GM18508 (cell line): ENCODE data around the gene CASP12.

ENCODE experiments used
- ATAC-seq: cut with Tn5 transposase; IDR thresholded peaks from one replicate; pipeline ENCODE4 v1.9.1; 2021; ENCODE audit warnings: moderate number of reproducible peaks; ENCODE audit not compliant: insufficient read depth, unreplicated experiment

Gene CASP12

GRCh38 chr11:104892723-104893511 is 5.3 kb downstream of the CASP12 start:
- no peak for ATAC-seq

GRCh38 chr11:104891135-104891534 is 7.1 kb downstream of the CASP12 start:
- ATAC-seq = no peak

GRCh38 chr11:104883342-104883741 is 14.9 kb downstream of the CASP12 start:
- ATAC-seq = no peak

- peak; percentile 66 for ATAC-seq
Observed at GRCh38 chr11:104881117-104881794, 17.0 kb downstream of the CASP12 start.

GRCh38 chr11:104879514-104880190 is 18.6 kb downstream of the CASP12 start:
- no peak for ATAC-seq

- ATAC-seq = no peak
Observed at GRCh38 chr11:104876861-104877431, 21.3 kb downstream of the CASP12 start.

- ATAC-seq = no peak
Observed at GRCh38 chr11:104876324-104876723, 21.9 kb downstream of the CASP12 start.

- ATAC-seq = no peak
Observed at GRCh38 chr11:104873252-104873651, 25.0 kb downstream of the CASP12 start.

- ATAC-seq = no peak
Observed at GRCh38 chr11:104872393-104872792, 25.9 kb downstream of the CASP12 start.

GRCh38 chr11:104870910-104871309 is 27.4 kb downstream of the CASP12 start:
- no peak for ATAC-seq

GRCh38 chr11:104866815-104867214 is 31.4 kb downstream of the CASP12 start:
- ATAC-seq = no peak

GRCh38 chr11:104858882-104859775 is 39.1 kb downstream of the CASP12 start:
- ATAC-seq = no peak

- no peak for ATAC-seq
Observed at GRCh38 chr11:104856607-104857006, 41.7 kb downstream of the CASP12 start.

- ATAC-seq = no peak
Observed at GRCh38 chr11:104855965-104856364, 42.3 kb downstream of the CASP12 start.

- no peak for ATAC-seq
Observed at GRCh38 chr11:104853276-104853675, 45.0 kb downstream of the CASP12 start.

- no peak for ATAC-seq
Observed at GRCh38 chr11:104852811-104853210, 45.4 kb downstream of the CASP12 start.

GRCh38 chr11:104846216-104846615 is 52.0 kb downstream of the CASP12 start:
- no peak for ATAC-seq

- ATAC-seq = no peak
Observed at GRCh38 chr11:104844451-104844850, 53.8 kb downstream of the CASP12 start.

GRCh38 chr11:104843150-104843836 is 55.0 kb downstream of the CASP12 start:
- no peak for ATAC-seq
